LNCaP clone FGC (cell line): Measurements from ENCODE around the gene DOK7.

Experiments used
- DNase-seq: peaks from one replicate; pipeline ENCODE4 v3.0.0-alpha.2; 2011; ENCODE audit warnings: low read depth
- H3K4me3 ChIP-seq: 2 replicates; pipeline ENCODE4 v1.5.1; 2011; ENCODE audit warnings: mild to moderate bottlenecking, low read depth, low read length, control low read depth
- CTCF ChIP-seq: IDR thresholded peaks from 2 replicates; pipeline ENCODE4 v1.5.1; 2012; ENCODE audit warnings: mild to moderate bottlenecking; ENCODE audit not compliant: control insufficient read depth, insufficient read depth; ENCODE audit errors: extremely low read depth

Gene DOK7

GRCh38 chr4:3426465-3427133 is 36.5 kb upstream of the DOK7 start:
- TF ChIP-seq CTCF, result no peak
- no peak overlapping the region for H3K4me3 ChIP-seq
- DNase-seq, result no peak

GRCh38 chr4:3427134-3427476 is 36.0 kb upstream of the DOK7 start:
- DNase-seq, result no peak
- TF ChIP-seq CTCF, result no peak

GRCh38 chr4:3427706-3428446 is 35.2 kb upstream of the DOK7 start:
- no peak for TF ChIP-seq CTCF
- DNase-seq, result no peak
- H3K4me3 ChIP-seq, result no peak overlapping the region

More at GRCh38 chr4:3427134-3427476, 36.0 kb upstream of the DOK7 start:
- H3K4me3 ChIP-seq, result no peak overlapping the region

- DNase-seq, result no peak
- H3K4me3 ChIP-seq, result no peak overlapping the region
- no peak for TF ChIP-seq CTCF
Observed at GRCh38 chr4:3429651-3430050, 33.5 kb upstream of the DOK7 start.

GRCh38 chr4:3430524-3430923 is 32.6 kb upstream of the DOK7 start:
- DNase-seq, result no peak
- no peak overlapping the region for H3K4me3 ChIP-seq
- no peak for TF ChIP-seq CTCF

GRCh38 chr4:3431446-3431993 is 31.6 kb upstream of the DOK7 start:
- no peak for TF ChIP-seq CTCF
- DNase-seq, result no peak
- H3K4me3 ChIP-seq, result no peak overlapping the region

GRCh38 chr4:3432381-3432790 is 30.7 kb upstream of the DOK7 start:
- H3K4me3 ChIP-seq, result no peak overlapping the region
- TF ChIP-seq CTCF, result no peak
- DNase-seq, result no peak
